Tibial artery (tissue), 4 donors: ENCODE results near the gene CCNI.
"Not testable (repeated sequence)": the region's sequence is repeated elsewhere in the genome, so short reads cannot be mapped to it uniquely, and the experiment has no call there.

Experiments
- DNase-seq, 2 donors: peaks; one replicate each; pipeline ENCODE4 v3.0.0-alpha.2; 2019
- H3K27ac ChIP-seq, 2 donors: fragments of 200-600 bp; sonication (generic) in 1 of 2; 1 replicate in 1 of 2; 2 replicates in 1 of 2; pipeline ENCODE4 v1.5.1; 2018 to 2019; ENCODE audit warnings: mild to moderate bottlenecking in 1 of 2
- H3K27me3 ChIP-seq, 2 donors: fragments of 200-600 bp; sonication (generic) in 1 of 2; one replicate each; pipeline versions ENCODE4 v1.5.1 to v1.6.0; 2016 to 2019
- H3K36me3 ChIP-seq, 3 donors: fragments of 200-600 bp; sonication (generic) in 2 of 3; one replicate each; pipeline ENCODE4 v1.5.1; 2016 to 2019; ENCODE audit warnings: mild to moderate bottlenecking in 2 of 3
- H3K4me1 ChIP-seq, 4 donors: fragments of 200-600 bp; sonication (generic) in 2 of 4; 1 replicate in 3 of 4; 2 replicates in 1 of 4; pipeline ENCODE4 v1.5.1; 2016 to 2019
- H3K4me3 ChIP-seq, 2 donors: fragments of 200-600 bp; sonication (generic) in 1 of 2; 1 replicate in 1 of 2; 2 replicates in 1 of 2; pipeline ENCODE4 v1.5.1; 2018 to 2019; ENCODE audit warnings: mild to moderate bottlenecking in 2 of 2
- H3K9me3 ChIP-seq, 3 donors: fragments of 200-600 bp; sonication (generic) in 1 of 3; one replicate each; pipeline ENCODE4 v1.5.1; 2016 to 2019
- CTCF ChIP-seq, 2 experiments: fragments of 200-600 bp in 1 of 2; fragments of 450-650 bp in 1 of 2; IDR thresholded peaks; one replicate each; pipeline ENCODE4 v1.5.1; 2017 to 2019; ENCODE audit warnings: antibody characterized with exemption in 2 of 2, mild to moderate bottlenecking in 1 of 2, moderate library complexity in 1 of 2
- intact Hi-C: fragments of 100-400 bp; cut with DNase I; formaldehyde crosslinking; loops from one replicate; pipeline ENCODE4 v1.15.0; 2023; ENCODE audit warnings: low total_unique reads

The CCNI gene

DNA sequence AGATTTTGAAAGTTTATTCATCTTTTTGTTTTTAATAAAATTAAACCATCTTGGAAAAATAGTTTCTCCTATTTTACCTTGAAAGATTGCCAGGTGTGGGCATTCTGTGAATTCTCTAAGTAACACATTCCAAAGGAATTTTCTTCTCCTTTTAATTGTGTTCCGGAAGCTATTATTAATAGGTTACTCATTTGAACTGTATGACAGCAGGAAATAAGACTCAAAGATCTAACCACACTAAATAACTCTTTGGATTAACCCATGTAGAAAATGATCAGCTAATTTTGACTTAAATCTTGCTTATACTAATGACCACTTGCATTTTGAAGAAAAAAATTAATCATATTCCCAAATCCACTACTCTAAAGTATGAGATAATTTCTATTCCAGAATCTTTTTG is 17.6 kb upstream of the CCNI start:
- no peaks in the 10 kb centered on the region for H3K36me3 ChIP-seq
- H3K4me3 ChIP-seq = no peak overlapping the region
- H3K9me3 ChIP-seq = no peaks in the 10 kb centered on the region
- no peak overlapping the region for H3K27ac ChIP-seq
- intact Hi-C loops = loop anchor here (10.0 kb wide), 1 partner anchor 111 kb away; no protein-coding TSS in a partner anchor
- TF ChIP-seq CTCF (IDR thresholded peaks at IDR 0.05) = no peak
- no peak for DNase-seq
- peaks cover 0 to 8% (median 2%) of the 10 kb centered on the region in 4 donors for H3K4me1 ChIP-seq
- H3K27me3 ChIP-seq = no peaks in the 10 kb centered on the region

DNA sequence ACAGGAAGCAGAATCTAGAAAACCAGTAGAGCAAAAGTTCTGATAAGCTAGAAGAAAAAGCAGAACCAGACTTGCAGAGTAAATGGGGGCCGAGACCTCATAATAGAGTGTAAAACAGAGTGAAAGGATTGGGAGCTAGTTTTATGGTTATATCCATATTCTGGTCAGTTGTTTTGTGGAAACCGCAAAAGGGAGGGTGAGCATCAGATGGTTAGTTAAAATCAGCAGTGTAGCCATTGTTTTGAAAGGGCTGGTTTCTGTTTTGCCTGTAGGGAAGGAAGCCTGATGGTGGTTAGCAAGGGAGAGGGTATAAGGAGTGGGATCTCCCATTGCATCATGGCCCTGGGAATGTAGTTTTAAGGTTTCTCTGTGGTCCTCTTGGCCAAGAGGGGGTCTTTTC is 17.2 kb upstream of the CCNI start:
- Histone ChIP-seq H3K27me3 (no peaks in the 10 kb centered on the region), H3K36me3 (no peaks in the 10 kb centered on the region), H3K4me1 (peaks cover 0 to 8% (median 2%) of the 10 kb centered on the region in 4 donors), H3K27ac (no peak overlapping the region), H3K9me3 (no peaks in the 10 kb centered on the region), H3K4me3 (no peak overlapping the region)
- no peak for TF ChIP-seq CTCF (IDR thresholded peaks at IDR 0.05)
- no peak for DNase-seq
- intact Hi-C loops = loop anchor here (10.0 kb wide), 1 partner anchor 112 kb away; no protein-coding TSS in a partner anchor

GRCh38 chr4:77089866-77090265 is 14.1 kb upstream of the CCNI start:
- no peak for DNase-seq
- no peaks in the 10 kb centered on the region for H3K36me3 ChIP-seq
- H3K9me3 ChIP-seq = no peaks in the 10 kb centered on the region
- H3K4me1 ChIP-seq = no peaks in the 10 kb centered on the region
- intact Hi-C loops = loop anchor here (10.0 kb wide), 1 partner anchor 115 kb away; no protein-coding TSS in a partner anchor
- H3K27ac ChIP-seq = no peak overlapping the region
- H3K4me3 ChIP-seq = no peak overlapping the region
- TF ChIP-seq CTCF (IDR thresholded peaks at IDR 0.05) = no peak
- H3K27me3 ChIP-seq = no peaks in the 10 kb centered on the region

DNA sequence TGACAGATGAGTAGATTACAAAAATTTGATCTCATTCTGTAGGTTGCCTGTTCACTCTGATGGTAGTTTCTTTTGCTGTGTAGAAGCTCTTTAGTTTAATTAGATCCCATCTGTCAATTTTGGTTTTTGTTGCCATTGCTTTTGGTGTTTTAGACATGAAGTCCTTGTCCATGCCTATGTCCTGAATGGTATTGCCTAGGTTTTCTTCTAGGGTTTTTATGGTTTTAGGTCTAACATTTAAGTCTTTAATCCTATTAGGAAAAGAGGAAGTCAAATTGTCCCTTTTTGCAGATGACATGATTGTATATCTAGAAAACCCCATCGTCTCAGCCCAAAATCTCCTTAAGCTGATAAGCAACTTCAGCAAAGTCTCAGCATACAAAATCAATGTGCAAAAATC is 11.2 kb upstream of the CCNI start:
- H3K4me3 ChIP-seq, H3K9me3 ChIP-seq, intact Hi-C loops, DNase-seq, H3K27ac ChIP-seq, H3K27me3 ChIP-seq, H3K4me1 ChIP-seq, H3K36me3 ChIP-seq: not testable (repeated sequence)

GRCh38 chr4:77084019-77084639 is 8.3 kb upstream of the CCNI start:
- Histone ChIP-seq H3K9me3 (no peaks in the 10 kb centered on the region), H3K4me1 (peaks cover 0 to 2% (median 0%) of the 10 kb centered on the region in 4 donors), H3K36me3 (no peaks in the 10 kb centered on the region), H3K4me3 (no peak overlapping the region), H3K27me3 (no peaks in the 10 kb centered on the region), H3K27ac (no peak overlapping the region)
- intact Hi-C loops = no loop called here
- no peak for TF ChIP-seq CTCF (IDR thresholded peaks at IDR 0.05)
- no peak for DNase-seq

- no peak for TF ChIP-seq CTCF (IDR thresholded peaks at IDR 0.05)
- intact Hi-C loops = no loop called here
- Histone ChIP-seq H3K27ac (no peak overlapping the region), H3K9me3 (no peaks in the 10 kb centered on the region), H3K4me3 (no peak overlapping the region), H3K36me3 (no peaks in the 10 kb centered on the region), H3K27me3 (no peaks in the 10 kb centered on the region), H3K4me1 (peaks cover 0 to 6% (median under 1%) of the 10 kb centered on the region in 4 donors)
- DNase-seq = no peak
These were observed 7.3 kb upstream of the CCNI start for GRCh38 chr4:77082886-77083608.

- H3K27me3 ChIP-seq, H3K36me3 ChIP-seq, H3K9me3 ChIP-seq, H3K27ac ChIP-seq, H3K4me3 ChIP-seq, DNase-seq, intact Hi-C loops: not testable (repeated sequence)
- H3K4me1 ChIP-seq = peaks cover 0 to 17% (median 6%) of the 10 kb centered on the region in 4 donors
These were observed 5.0 kb upstream of the CCNI start for GRCh38 chr4:77080806-77081205.
